Neural cell (in vitro differentiated cells): ENCODE measurements around the gene MTMR12. TPM values are rescaled to one million over a fixed set of nuclear protein-coding genes. Genes with fewer than 3 reads are reported as not detected.
"Not testable (repeated sequence)": the region's sequence is repeated elsewhere in the genome, so short reads cannot be mapped to it uniquely, and the experiment has no call there.

Experiments
- H2AFZ ChIP-seq: fragments of 200-600, 300-800 bp; sonication (generic), shearing (Covaris generic); 2 replicates; pipeline ENCODE4 v1.6.0; 2014; ENCODE audit warnings: low read depth, mild to moderate bottlenecking, antibody characterized with exemption, low read length, moderate library complexity
- H3F3A ChIP-seq: fragments of 200-600 bp; shearing (Covaris generic); 2 replicates; pipeline ENCODE4 v1.6.1; 2016; ENCODE audit warnings: mild to moderate bottlenecking, moderate library complexity, mixed read lengths, antibody characterized with exemption, low read length; ENCODE audit not compliant: insufficient read depth, poor library complexity, severe bottlenecking
- H3K27ac ChIP-seq: fragments of 200-600, 300-800 bp; sonication (generic), shearing (Covaris generic); 2 replicates; pipeline ENCODE4 v1.5.1; 2014; ENCODE audit warnings: mild to moderate bottlenecking, low read length, moderate library complexity
- H3K27me3 ChIP-seq: fragments of 300-800, 200-600 bp; sonication (generic), shearing (Covaris generic); 2 replicates; pipeline ENCODE4 v1.6.0; 2014; ENCODE audit warnings: mild to moderate bottlenecking, low read depth, low read length, moderate library complexity; ENCODE audit not compliant: insufficient read depth
- H3K36me3 ChIP-seq: fragments of 300-800, 200-600 bp; sonication (generic), shearing (Covaris generic); 2 replicates; pipeline ENCODE4 v1.5.1; 2014; ENCODE audit warnings: mild to moderate bottlenecking, antibody characterized with exemption, low read length, moderate library complexity; ENCODE audit not compliant: insufficient read depth
- H3K4me2 ChIP-seq: fragments of 300-800, 200-600 bp; sonication (generic), shearing (Covaris generic); 2 replicates; pipeline ENCODE4 v1.6.0; 2014; ENCODE audit warnings: mild to moderate bottlenecking, low read length
- H3K4me3 ChIP-seq: fragments of 300-800, 200-600 bp; sonication (generic), shearing (Covaris generic); 2 replicates; pipeline ENCODE4 v1.5.1; 2014; ENCODE audit warnings: mild to moderate bottlenecking, low read length, moderate library complexity
- H3K79me2 ChIP-seq: fragments of 200-600 bp; shearing (Covaris generic); replicated peaks from 2 replicates; pipeline ENCODE4 v1.6.0; 2014; ENCODE audit warnings: mild to moderate bottlenecking, low read length, moderate library complexity; ENCODE audit not compliant: insufficient read depth
- H3K9ac ChIP-seq: fragments of 300-800, 200-600 bp; sonication (generic), shearing (Covaris generic); 2 replicates; pipeline ENCODE4 v1.6.1; 2016; ENCODE audit warnings: mild to moderate bottlenecking, low read length, mixed read lengths
- H3K9me2 ChIP-seq: fragments of 200-600 bp; shearing (Covaris generic); 2 replicates; pipeline ENCODE4 v1.6.1; 2016; ENCODE audit warnings: mild to moderate bottlenecking, low read length, mixed read lengths; ENCODE audit not compliant: insufficient read depth
- H3K9me3 ChIP-seq: fragments of 200-600, 300-800 bp; sonication (generic), shearing (Covaris generic); 2 replicates; pipeline ENCODE4 v1.6.1; 2016; ENCODE audit warnings: mild to moderate bottlenecking, mixed run types, low read length, moderate library complexity, mixed read lengths
- H4K20me1 ChIP-seq: fragments of 200-600 bp; shearing (Covaris generic); 2 replicates; pipeline ENCODE4 v1.6.1; 2016; ENCODE audit warnings: mild to moderate bottlenecking, mixed run types; ENCODE audit not compliant: insufficient read depth
- EP300 ChIP-seq: fragments of 450-650 bp; conservative IDR thresholded peaks from 2 replicates; pipeline ENCODE4 v1.6.1; 2014; ENCODE audit warnings: antibody characterized with exemption, mild to moderate bottlenecking, moderate library complexity; ENCODE audit not compliant: poor library complexity, severe bottlenecking
- EZH2 ChIP-seq: fragments of 200-600, 300-800 bp; shearing (Covaris generic), sonication (generic); IDR thresholded peaks from 2 replicates; pipeline ENCODE4 v1.6.1; 2014; ENCODE audit warnings: antibody characterized with exemption, low read length, borderline replicate concordance, mild to moderate bottlenecking; ENCODE audit not compliant: insufficient read depth, poor library complexity, severe bottlenecking
- MXI1 ChIP-seq: fragments of 450-650 bp; conservative IDR thresholded peaks from 2 replicates; pipeline ENCODE4 v1.6.1; 2014; ENCODE audit warnings: antibody characterized with exemption, mild to moderate bottlenecking; ENCODE audit not compliant: poor library complexity, severe bottlenecking
- POLR2AphosphoS5 ChIP-seq: IDR thresholded peaks from 2 replicates; pipeline ENCODE4 v1.6.1; 2012
- RAD21 ChIP-seq: fragments of 450-650 bp; conservative IDR thresholded peaks from 2 replicates; pipeline ENCODE4 v1.6.1; 2014; ENCODE audit warnings: antibody characterized with exemption, mild to moderate bottlenecking, moderate library complexity
- SMC3 ChIP-seq: fragments of 450-650 bp; conservative IDR thresholded peaks from 2 replicates; pipeline ENCODE4 v1.6.1; 2014; ENCODE audit warnings: antibody characterized with exemption, mild to moderate bottlenecking, moderate library complexity; ENCODE audit not compliant: poor library complexity
- TAF1 ChIP-seq: IDR thresholded peaks from 2 replicates; pipeline ENCODE4 v1.6.1; 2012; ENCODE audit warnings: low read depth
- polyA plus RNA-seq: library from polyadenylated mRNA; depleted of rRNA; stranded (reverse); fragments of >200 nt; gene quantifications from 2 replicates; pipeline ENCODE4 v1.2.3, GENCODE V29; 2014
- TF ChIP-seq, protein P1 (sequence below): fragments of 450-650 bp; IDR thresholded peaks from 2 replicates; pipeline ENCODE4 v1.5.1; 2014; ENCODE audit warnings: antibody characterized with exemption, mild to moderate bottlenecking, moderate library complexity; ENCODE audit not compliant: poor library complexity, severe bottlenecking
- TF ChIP-seq, protein P2 (sequence below): IDR thresholded peaks from 2 replicates; pipeline ENCODE4 v1.6.1; 2012; ENCODE audit warnings: borderline replicate concordance

MTMR12 gene
- polyA plus RNA-seq, 1 donor from 2014 or later: 13.5 TPM

DNA sequence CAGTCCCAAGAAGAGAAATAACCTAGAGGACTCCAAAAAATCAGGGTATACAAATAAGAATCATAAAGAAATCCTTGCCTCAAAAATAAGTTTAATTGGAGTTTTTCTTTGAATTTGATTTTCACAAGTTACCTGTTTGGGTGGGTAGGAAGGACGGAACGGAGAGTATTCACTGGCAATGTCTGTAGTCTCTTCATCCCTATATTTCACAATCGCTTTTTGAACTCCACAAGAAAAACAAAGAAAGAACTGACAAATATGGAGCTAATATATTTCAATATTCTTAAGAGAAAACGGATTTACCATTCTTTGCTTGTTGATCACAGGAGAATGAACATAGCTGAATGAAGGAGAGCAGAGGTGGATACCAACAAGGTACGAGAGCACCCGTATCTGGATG is 30.1 kb downstream of the MTMR12 start:
- Histone ChIP-seq H3K27me3 (no peaks in the 10 kb centered on the region), H3K36me3 (no peaks in the 10 kb centered on the region), H3K4me2 (no peak overlapping the region), H4K20me1 (no peaks in the 10 kb centered on the region), H3K9me2 (no peaks in the 10 kb centered on the region), H3K9ac (no peak overlapping the region), H3K9me3 (no peaks in the 10 kb centered on the region), H3K79me2 (peaks cover 3% of the 10 kb centered on the region), H3K27ac (no peak overlapping the region), H2AFZ (no peak overlapping the region), H3F3A (no peaks in the 10 kb centered on the region), H3K4me3 (no peak overlapping the region)
- no peak for TF ChIP-seq TAF1
- TF ChIP-seq EP300: no peak
- no peak for TF ChIP-seq POLR2AphosphoS5
- TF ChIP-seq MXI1: no peak
- TF ChIP-seq RAD21: no peak
- no peak for TF ChIP-seq SMC3

DNA sequence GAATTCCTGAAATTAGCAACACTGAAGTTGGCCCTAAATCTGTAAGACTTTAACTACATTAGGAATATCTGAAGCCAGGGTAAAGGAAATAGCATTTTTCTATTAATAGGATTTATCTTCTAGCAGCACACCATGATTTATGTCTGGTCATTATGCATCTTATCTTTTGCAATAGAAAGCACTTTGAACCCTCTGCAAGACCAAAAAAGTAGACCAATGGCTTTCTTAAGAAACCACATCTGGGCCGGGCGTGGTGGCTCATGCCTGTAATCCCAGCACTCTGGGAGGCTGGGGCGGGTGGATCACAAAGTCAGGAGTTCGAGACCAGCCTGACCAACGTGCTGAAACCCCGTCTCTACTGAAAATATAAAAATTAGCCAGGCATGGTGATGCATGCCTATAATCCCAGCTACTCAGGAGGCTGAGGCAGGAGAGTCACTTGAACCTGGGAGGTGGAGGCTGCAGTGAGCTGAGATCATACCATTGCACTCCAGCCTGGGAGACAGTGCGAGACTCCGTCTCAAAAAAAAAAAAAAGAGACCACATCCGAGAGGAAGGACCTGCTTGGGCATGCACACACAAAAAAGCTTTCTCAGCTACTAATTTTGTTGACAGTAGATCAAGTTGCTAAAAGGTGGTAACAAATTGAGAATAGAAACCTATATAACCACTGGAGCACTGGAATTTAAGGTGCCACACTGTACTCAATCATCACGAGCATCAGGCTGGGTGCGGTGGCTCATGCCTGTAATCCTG is 31.2 kb downstream of the MTMR12 start:
- H3K27ac ChIP-seq: not testable (repeated sequence)

DNA sequence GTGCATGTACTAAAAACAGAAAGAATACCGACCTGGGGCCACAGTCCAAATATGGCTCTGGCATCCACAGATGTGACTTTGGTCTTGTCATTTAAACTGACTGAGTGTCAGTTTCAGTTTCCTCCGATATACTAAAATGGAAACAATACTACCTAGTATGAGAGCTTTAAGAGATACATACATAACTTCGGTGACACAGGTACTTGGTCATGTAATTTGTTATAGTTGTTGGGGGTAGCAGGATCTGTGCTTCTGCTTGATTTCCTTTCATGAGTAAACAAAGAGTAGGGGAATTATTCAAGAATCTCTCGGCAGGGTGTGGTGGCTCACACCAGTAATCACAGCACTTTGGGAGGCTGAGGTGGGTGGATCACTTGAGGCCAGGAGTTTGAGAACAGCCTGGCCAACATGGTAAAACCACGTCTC is 32.1 kb downstream of the MTMR12 start:
- TF ChIP-seq TAF1: no peak
- no peak for TF ChIP-seq RAD21
- TF ChIP-seq SMC3: no peak
- no peak for TF ChIP-seq EZH2
- TF ChIP-seq, protein P1, sequence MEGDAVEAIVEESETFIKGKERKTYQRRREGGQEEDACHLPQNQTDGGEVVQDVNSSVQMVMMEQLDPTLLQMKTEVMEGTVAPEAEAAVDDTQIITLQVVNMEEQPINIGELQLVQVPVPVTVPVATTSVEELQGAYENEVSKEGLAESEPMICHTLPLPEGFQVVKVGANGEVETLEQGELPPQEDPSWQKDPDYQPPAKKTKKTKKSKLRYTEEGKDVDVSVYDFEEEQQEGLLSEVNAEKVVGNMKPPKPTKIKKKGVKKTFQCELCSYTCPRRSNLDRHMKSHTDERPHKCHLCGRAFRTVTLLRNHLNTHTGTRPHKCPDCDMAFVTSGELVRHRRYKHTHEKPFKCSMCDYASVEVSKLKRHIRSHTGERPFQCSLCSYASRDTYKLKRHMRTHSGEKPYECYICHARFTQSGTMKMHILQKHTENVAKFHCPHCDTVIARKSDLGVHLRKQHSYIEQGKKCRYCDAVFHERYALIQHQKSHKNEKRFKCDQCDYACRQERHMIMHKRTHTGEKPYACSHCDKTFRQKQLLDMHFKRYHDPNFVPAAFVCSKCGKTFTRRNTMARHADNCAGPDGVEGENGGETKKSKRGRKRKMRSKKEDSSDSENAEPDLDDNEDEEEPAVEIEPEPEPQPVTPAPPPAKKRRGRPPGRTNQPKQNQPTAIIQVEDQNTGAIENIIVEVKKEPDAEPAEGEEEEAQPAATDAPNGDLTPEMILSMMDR: no peak
- TF ChIP-seq, protein P2, sequence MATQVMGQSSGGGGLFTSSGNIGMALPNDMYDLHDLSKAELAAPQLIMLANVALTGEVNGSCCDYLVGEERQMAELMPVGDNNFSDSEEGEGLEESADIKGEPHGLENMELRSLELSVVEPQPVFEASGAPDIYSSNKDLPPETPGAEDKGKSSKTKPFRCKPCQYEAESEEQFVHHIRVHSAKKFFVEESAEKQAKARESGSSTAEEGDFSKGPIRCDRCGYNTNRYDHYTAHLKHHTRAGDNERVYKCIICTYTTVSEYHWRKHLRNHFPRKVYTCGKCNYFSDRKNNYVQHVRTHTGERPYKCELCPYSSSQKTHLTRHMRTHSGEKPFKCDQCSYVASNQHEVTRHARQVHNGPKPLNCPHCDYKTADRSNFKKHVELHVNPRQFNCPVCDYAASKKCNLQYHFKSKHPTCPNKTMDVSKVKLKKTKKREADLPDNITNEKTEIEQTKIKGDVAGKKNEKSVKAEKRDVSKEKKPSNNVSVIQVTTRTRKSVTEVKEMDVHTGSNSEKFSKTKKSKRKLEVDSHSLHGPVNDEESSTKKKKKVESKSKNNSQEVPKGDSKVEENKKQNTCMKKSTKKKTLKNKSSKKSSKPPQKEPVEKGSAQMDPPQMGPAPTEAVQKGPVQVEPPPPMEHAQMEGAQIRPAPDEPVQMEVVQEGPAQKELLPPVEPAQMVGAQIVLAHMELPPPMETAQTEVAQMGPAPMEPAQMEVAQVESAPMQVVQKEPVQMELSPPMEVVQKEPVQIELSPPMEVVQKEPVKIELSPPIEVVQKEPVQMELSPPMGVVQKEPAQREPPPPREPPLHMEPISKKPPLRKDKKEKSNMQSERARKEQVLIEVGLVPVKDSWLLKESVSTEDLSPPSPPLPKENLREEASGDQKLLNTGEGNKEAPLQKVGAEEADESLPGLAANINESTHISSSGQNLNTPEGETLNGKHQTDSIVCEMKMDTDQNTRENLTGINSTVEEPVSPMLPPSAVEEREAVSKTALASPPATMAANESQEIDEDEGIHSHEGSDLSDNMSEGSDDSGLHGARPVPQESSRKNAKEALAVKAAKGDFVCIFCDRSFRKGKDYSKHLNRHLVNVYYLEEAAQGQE: no peak
- no peak for TF ChIP-seq MXI1
- no peak for TF ChIP-seq EP300
- no peak for TF ChIP-seq POLR2AphosphoS5
- Histone ChIP-seq H3K4me2 (no peak overlapping the region), H3K4me3 (no peak overlapping the region), H3K9ac (no peak overlapping the region), H3K9me2 (no peaks in the 10 kb centered on the region), H3K36me3 (no peaks in the 10 kb centered on the region), H3F3A (no peaks in the 10 kb centered on the region), H3K27ac (no peak overlapping the region), H3K27me3 (no peaks in the 10 kb centered on the region), H4K20me1 (no peaks in the 10 kb centered on the region), H2AFZ (no peak overlapping the region), H3K9me3 (no peaks in the 10 kb centered on the region), H3K79me2 (peaks cover 5% of the 10 kb centered on the region)

More for the DNA sequence above, 31.2 kb downstream of the MTMR12 start:
- H3K27me3 ChIP-seq, H3K4me2 ChIP-seq, H3K9ac ChIP-seq, H3K9me3 ChIP-seq, H3K4me3 ChIP-seq, H3K79me2 ChIP-seq, H3F3A ChIP-seq, H3K36me3 ChIP-seq, H4K20me1 ChIP-seq, H3K9me2 ChIP-seq, H2AFZ ChIP-seq: not testable (repeated sequence)
